Astrocyte of the spinal cord (primary cell): ENCODE data around the gene CYSLTR2.

Experiments
- DNase-seq: peaks from one replicate; pipeline ENCODE4 v3.0.0; 2011; ENCODE audit warnings: low read depth, low spot score
- H3K4me3 ChIP-seq: 2 replicates; pipeline ENCODE4 v1.5.1; 2011; ENCODE audit warnings: low read depth, mild to moderate bottlenecking, low read length, moderate library complexity
- in situ Hi-C: cut with HindIII; loops from 2 replicates; pipeline ENCODE4 v1.10.0; 2017; ENCODE audit warnings: low sequenced_read_pairs
- TF ChIP-seq, protein P1 (sequence below): IDR thresholded peaks from 2 replicates; pipeline ENCODE4 v1.5.1; 2012; ENCODE audit warnings: low read depth, mild to moderate bottlenecking, low read length, inconsistent platforms

CYSLTR2 gene

DNA sequence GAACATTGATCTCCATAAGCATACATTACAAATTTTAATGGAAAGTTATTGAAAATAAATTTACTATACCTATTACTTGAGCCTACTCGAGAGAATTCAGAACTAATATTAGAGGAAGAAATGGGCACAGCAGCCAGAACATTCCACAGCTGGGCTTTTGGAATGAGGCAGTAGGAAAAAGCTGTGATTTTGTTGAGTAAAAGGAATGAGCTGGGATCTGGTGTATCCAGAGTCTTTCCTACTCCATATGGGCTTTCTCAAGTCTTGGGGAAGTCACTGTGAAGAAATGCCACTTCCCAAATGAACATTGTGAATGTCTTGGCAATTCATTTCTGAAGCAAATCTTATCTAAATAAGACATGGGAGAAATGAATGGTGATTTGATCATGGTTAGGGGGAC is 93.1 kb downstream of the CYSLTR2 start:
- DNase-seq, result no peak
- H3K4me3 ChIP-seq, result no peak overlapping the region
- in situ Hi-C loops, result no loop called here
- TF ChIP-seq, protein P1, sequence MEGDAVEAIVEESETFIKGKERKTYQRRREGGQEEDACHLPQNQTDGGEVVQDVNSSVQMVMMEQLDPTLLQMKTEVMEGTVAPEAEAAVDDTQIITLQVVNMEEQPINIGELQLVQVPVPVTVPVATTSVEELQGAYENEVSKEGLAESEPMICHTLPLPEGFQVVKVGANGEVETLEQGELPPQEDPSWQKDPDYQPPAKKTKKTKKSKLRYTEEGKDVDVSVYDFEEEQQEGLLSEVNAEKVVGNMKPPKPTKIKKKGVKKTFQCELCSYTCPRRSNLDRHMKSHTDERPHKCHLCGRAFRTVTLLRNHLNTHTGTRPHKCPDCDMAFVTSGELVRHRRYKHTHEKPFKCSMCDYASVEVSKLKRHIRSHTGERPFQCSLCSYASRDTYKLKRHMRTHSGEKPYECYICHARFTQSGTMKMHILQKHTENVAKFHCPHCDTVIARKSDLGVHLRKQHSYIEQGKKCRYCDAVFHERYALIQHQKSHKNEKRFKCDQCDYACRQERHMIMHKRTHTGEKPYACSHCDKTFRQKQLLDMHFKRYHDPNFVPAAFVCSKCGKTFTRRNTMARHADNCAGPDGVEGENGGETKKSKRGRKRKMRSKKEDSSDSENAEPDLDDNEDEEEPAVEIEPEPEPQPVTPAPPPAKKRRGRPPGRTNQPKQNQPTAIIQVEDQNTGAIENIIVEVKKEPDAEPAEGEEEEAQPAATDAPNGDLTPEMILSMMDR, result no peak

- in situ Hi-C loops, result no loop called here
- DNase-seq, result no peak
- TF ChIP-seq, protein P1, result no peak
- no peak overlapping the region for H3K4me3 ChIP-seq
Observed at GRCh38 chr13:48748681-48749080, 95.0 kb downstream of the CYSLTR2 start.

GRCh38 chr13:48749144-48749543 is 95.4 kb downstream of the CYSLTR2 start:
- in situ Hi-C loops, result no loop called here
- H3K4me3 ChIP-seq, result no peak overlapping the region
- TF ChIP-seq, protein P1, result no peak
- DNase-seq, result peak; percentile 71

- peak; percentile 98 for DNase-seq
- no peak overlapping the region for H3K4me3 ChIP-seq
- TF ChIP-seq, protein P1, result peak; percentile 65
- in situ Hi-C loops, result no loop called here
Observed at GRCh38 chr13:48749699-48750473, 96.2 kb downstream of the CYSLTR2 start.

GRCh38 chr13:48750588-48751383 is 97.1 kb downstream of the CYSLTR2 start:
- DNase-seq, result peak; percentile 47
- in situ Hi-C loops, result no loop called here
- TF ChIP-seq, protein P1, result no peak

DNA sequence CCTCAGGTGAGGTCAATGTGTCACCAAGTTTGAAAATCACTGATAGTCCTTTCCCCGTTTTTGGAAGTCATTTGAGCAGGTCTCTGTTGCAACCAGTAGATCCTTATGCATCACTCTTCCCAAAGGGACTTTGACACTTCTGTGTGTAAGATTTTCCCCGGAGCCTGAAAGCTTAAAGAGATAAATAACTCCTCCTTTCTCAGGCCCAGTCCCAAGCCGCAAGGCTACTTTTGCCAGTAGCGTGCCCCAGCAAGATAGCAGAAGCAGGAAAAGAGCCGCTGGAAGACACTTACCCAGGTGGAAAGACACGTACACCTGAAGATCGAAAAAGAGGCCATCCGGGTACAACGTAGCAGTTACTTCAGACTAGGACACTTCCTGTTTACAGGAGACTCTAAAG is 106.9 kb downstream of the CYSLTR2 start:
- in situ Hi-C loops, result no loop called here
- TF ChIP-seq, protein P1, result no peak
- no peak for DNase-seq
- no peak overlapping the region for H3K4me3 ChIP-seq

More at GRCh38 chr13:48750588-48751383, 97.1 kb downstream of the CYSLTR2 start:
- no peak overlapping the region for H3K4me3 ChIP-seq
